Neural progenitor cell (in vitro differentiated cells): ENCODE data around the gene RNU5D-1.
"Not testable (repeated sequence)": the region's sequence is repeated elsewhere in the genome, so short reads cannot be mapped to it uniquely, and the experiment has no call there.

Experiments used
- CTCF ChIP-seq: fragments of 200-600 bp; sonication (generic); IDR thresholded peaks from 2 replicates; pipeline ENCODE4 v1.5.1; 2017; ENCODE audit warnings: antibody characterized with exemption, mild to moderate bottlenecking
- EZH2 ChIP-seq: fragments of 200-600 bp; sonication (generic); IDR thresholded peaks from 2 replicates; pipeline ENCODE4 v1.6.1; 2017; ENCODE audit warnings: antibody characterized with exemption, mild to moderate bottlenecking, moderate library complexity

- not testable (repeated sequence) for TF ChIP-seq EZH2, CTCF
Observed at GRCh38 chr1:44766421-44766820, 35.5 kb upstream of the RNU5D-1 start.
